ENCODE measurements around the gene HBD. TPM values are rescaled to one million over a fixed set of nuclear protein-coding genes. Genes with fewer than 3 reads are reported as not detected.
A peak's percentile ranks its signal among the peaks of the same experiment; 100 is the strongest.

The HBD gene
- total and polyA plus RNA-seq, 9 of the 15 experiments (the other 6 are each of a cell fraction or from before 2014, with no cell fraction given) = 11.8 to 169 (median 36.0) TPM

GRCh38 chr11:5246772-5247471 lies 12.6 kb upstream of the HBD start (continued):
- TF ChIP-seq MNT (conservative IDR thresholded peaks at IDR 0.05) (0 out of 4 replicates have a peak, but pooled peaks of 1 of the 2 experiments have one; percentile 32), JUN (IDR thresholded peaks at IDR 0.05; ENCODE audit: borderline replicate concordance, low read depth, low read length) (no peak), JUN (CRISPR knock-in tag; IDR thresholded peaks at IDR 0.05; ENCODE audit: borderline replicate concordance) (no peak), ZNF444 (CRISPR knock-in tag; IDR thresholded peaks at IDR 0.05) (peak; percentile 62; the same call in 1 of the 2 replicates), PBX2 (CRISPR knock-in tag; IDR thresholded peaks at IDR 0.05; ENCODE audit: low read depth) (no peak), PBX2 (tag; conservative IDR thresholded peaks at IDR 0.05; ENCODE audit: low read depth) (peak; percentile 29; the same call in 1 of the 2 replicates), PTTG1 (tag; IDR thresholded peaks at IDR 0.05; ENCODE audit: low read depth) (no peak), WHSC1 (IDR thresholded peaks at IDR 0.05; ENCODE audit: low read length) (no peak), BRD9 (IDR thresholded peaks at IDR 0.05; ENCODE audit: low read depth, partially characterized antibody) (no peak), ATF3 (IDR thresholded peaks at IDR 0.05) (peak; percentile 28; the same call in 1 of the 2 replicates), ATF3 (CRISPR knock-in tag; conservative IDR thresholded peaks at IDR 0.05) (no peak), RBFOX2 (IDR thresholded peaks at IDR 0.05; ENCODE audit: low read depth, low read length) (peak; percentile 56), MCM3 (IDR thresholded peaks at IDR 0.05) (no peak), HBP1 (CRISPR knock-in tag; IDR thresholded peaks at IDR 0.05) (no peak), ZNF584 (CRISPR knock-in tag; IDR thresholded peaks at IDR 0.05; ENCODE audit: low read depth) (0 out of 2 replicates have a peak, but pooled peaks have one; percentile 37)

Measured in K562 (cell line).